ENCODE measurements around the gene DDX20.

GRCh38 chr1:111742938-111743549, 12.7 kb upstream of the DDX20 start:
- TF ChIP-seq POLR2A (IDR thresholded peaks at IDR 0.05; ENCODE audit: low read length) (no peak), GATA1 (IDR thresholded peaks at IDR 0.05; ENCODE audit: low read depth, low read length) (no peak)

All from erythroblast (primary cell).